GM18511 (cell line): ENCODE data around the gene PUSL1.

ENCODE experiments used
- ATAC-seq: cut with Tn5 transposase; IDR thresholded peaks from one replicate; pipeline ENCODE4 v1.9.1; 2021; ENCODE audit warnings: mild to moderate bottlenecking, moderate library complexity; ENCODE audit not compliant: unreplicated experiment

The PUSL1 gene

DNA sequence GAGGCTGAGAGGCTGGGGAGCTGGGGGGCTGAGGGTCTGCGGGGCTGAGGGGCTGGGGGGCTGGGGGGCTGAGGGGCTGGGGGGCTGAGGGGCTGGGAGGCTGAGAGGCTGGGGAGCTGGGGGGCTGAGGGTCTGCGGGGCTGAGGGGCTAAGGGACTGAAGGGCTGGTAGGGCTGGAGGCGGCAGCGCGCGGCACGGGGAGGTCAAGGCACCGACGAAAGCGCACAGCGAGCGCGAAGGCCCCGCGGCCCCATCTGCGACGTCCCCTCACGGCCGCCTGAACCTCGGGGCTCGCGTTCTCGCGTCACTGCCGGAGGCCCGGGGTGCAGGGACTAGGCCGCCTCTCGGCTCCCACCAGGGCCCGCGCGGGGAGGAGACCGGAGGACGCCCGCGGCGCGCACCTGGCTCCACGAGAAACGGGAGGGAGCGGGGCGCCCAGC is 15.7 kb downstream of the PUSL1 start:
- peak; percentile 28 for ATAC-seq

DNA sequence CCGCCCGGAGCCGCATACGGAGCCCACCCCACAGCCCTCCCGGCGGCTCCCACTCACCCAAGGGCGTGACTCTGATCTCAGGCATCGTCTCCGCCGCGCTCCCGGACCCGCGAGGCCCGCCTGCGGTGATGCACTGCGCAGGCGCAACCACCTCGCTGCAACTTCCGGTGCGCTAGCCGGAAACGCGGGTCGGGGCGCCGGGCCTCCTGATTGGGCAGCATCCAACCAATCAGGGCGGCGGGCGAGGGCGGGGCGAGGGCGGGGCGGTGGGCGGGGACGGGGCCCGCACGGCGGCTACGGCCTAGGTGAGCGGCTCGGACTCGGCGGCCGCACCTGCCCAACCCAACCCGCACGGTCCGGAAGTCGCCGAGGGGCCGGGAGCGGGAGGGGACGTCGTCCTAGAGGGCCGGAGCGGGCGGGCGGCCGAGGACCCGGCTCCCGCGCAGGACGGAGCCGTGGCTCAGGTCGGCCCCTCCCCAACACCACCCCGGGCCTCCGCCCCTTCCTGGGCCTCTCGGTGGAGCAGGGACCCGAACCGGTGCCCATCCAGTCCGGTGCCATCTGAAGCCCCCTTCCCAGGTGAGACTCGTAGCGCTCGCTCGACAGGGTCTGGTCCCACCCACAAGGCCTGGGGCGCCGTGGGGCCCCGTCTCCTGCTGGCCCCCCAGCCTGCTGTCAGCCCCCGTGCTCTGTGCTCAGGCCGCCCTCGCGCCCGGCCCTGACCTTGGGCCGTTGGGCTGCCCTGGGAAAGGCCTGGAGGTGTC is 16.3 kb downstream of the PUSL1 start, which contains the start of the genes CPTP and INTS11:
TSS of gene CPTP (plus strand) at position 279 of the 764 bp plus-strand sequence. CDS start 2,109 bp downstream, outside the sequence.
TSS of gene INTS11 (minus strand) at position 137 of the 764 bp plus-strand sequence. CDS start at position 85, 52 bp downstream.
- peak; percentile 84 for ATAC-seq

DNA sequence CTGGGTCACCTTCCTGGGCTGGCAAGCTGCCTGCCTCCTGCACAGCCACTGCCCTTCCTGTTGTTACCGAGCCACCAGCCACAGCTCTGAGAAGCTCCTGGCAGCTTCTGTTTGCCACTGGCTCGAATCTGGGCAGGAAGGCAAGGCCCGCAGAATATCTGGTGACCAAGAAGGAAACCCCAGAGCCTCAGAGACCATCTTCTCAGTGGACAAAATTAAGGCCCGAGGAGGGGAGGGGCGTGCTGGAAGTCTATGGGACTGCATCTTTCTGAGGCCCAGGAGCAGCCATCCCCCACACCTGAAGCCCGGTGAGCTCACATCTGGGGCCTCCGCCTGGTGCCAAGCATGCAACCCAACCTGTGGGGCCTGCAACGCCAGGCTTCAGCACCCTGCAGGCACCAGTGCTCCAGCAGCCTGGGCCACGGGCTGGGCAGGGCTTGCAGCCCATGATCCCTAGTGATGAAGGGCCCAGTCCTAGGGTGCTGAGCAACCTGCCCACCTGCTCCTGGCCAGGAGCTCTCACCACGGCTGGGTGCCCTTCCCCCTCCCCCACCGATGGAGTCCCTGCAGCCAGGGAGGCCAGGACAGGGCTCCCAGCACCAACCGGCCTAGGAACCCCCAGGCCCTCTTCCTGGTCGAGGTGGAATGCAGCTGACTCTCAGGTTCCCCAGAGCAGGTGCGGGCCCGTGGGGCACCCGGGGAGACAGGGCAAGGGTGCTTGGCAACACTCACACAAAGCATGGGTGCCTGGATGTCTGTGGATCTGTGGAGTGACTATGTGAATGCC is 17.1 kb downstream of the PUSL1 start:
- ATAC-seq, result no peak

DNA sequence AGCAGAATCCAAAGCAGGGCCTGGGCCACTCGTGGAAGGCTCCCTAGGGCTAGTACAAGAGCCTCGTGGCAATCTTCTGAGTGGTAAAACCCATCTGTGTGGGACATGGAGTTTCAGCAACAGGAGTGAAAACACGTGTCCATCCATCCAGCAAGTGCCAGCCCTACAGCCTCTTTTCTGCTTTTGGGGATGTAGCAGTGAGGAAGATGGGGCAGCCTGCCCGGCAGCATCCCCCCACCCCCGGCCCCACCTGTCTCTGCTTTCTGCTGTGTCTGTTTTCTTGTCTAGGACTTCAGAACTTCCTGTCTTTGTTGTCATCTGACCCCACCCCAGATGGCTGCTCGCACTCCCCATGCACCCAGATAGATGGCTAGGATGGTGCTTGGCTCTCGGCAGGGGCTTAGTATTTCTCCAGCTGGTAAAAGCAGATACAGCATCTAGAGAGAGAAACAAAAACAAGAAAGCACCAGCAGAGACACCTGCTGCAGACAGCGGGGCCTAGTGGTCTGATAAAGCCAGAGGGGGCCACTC is 17.7 kb downstream of the PUSL1 start:
- ATAC-seq, result no peak

DNA sequence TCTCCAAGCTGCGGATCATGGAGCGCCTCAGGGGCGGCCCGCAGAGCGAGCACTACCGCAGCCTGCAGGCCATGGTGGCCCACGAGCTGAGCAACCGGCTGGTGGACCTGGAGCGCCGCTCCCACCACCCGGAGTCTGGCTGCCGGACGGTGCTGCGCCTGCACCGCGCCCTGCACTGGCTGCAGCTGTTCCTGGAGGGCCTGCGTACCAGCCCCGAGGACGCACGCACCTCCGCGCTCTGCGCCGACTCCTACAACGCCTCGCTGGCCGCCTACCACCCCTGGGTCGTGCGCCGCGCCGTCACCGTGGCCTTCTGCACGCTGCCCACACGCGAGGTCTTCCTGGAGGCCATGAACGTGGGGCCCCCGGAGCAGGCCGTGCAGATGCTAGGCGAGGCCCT is 18.9 kb downstream of the PUSL1 start:
- ATAC-seq, result no peak

DNA sequence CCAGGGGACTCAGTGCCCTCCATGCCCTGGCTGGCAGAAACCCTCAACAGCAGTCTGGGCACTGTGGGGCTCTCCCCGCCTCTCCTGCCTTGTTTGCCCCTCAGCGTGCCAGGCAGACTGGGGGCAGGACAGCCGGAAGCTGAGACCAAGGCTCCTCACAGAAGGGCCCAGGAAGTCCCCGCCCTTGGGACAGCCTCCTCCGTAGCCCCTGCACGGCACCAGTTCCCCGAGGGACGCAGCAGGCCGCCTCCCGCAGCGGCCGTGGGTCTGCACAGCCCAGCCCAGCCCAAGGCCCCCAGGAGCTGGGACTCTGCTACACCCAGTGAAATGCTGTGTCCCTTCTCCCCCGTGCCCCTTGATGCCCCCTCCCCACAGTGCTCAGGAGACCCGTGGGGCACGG is 19.9 kb downstream of the PUSL1 start:
- no peak for ATAC-seq

DNA sequence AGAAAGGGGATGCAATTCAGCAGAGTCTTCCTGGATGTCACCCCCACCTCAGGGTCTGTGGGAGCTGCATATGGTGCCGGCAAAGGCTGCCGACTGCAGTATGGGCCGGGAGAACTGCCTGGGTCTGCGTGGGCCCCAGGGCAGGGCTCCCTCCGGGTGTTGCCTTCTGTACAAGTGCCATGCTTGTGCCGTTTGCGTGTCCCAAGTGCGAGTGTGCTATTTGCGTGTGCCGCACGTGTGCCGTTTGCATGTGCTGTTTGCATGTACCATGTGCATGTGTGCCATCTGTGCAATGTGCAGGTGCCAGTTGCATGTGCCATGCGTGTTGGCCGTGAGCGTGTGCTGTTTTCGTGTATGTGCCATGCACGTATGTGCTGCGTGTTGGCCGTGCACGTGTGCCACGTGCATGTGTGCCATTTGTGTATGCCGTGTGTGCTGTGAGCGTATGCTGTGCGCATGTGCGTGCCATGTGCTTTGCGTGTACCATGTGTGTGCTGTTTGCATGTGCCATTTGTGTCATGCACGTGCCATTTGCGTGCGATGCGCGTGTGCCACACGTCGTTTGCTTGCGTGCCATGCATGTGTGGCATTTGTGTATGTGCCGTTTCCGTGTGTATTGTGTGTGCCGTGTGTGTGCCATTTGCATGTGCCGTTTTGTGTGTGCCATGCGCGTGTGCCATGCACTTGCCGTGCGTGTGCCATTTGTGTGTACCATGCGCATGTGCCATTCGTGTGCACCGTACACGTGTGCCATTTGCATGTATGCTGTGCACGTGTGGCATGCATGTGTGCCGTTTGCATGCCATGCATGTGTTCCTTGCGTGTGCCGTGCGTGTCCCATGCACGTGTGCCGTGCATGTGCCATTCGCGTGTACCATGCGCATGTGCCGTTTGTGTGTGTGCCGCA is 21.2 kb downstream of the PUSL1 start:
- ATAC-seq, result no peak

DNA sequence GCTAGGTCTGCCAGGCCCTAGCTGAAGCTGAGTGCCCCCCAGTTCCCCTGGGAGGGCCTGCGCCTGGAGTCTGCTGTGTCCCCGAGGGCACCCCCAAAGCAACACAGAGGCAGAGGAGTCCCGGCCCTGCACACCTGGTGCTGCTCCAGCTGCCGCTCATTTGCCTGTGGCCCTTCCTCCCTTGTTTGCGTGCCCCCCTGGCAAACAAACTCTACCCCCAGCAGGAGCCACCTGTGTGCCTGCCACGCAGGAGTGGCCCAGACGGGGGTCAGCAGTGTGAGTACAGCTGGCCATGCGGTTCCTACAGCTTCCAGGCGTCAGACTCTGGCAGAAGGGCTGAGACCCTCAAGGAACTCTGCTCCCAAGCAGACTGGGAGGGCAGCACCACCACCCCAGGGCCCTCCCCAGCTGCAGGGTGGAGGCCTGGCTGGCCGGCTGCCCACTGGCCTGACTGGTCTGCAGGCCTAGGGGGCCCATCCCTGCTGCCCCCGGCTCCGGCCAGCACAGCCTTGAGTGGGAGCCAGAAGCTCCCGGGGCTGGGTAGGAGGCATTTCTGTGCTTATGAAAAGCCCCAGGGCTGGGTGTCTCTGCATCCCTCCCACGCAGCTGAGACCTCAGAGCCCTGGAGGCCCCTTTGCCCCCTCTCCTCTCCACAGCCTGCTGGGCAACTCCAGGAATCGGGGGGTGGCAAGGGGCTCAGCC is 22.1 kb downstream of the PUSL1 start:
- no peak for ATAC-seq

DNA sequence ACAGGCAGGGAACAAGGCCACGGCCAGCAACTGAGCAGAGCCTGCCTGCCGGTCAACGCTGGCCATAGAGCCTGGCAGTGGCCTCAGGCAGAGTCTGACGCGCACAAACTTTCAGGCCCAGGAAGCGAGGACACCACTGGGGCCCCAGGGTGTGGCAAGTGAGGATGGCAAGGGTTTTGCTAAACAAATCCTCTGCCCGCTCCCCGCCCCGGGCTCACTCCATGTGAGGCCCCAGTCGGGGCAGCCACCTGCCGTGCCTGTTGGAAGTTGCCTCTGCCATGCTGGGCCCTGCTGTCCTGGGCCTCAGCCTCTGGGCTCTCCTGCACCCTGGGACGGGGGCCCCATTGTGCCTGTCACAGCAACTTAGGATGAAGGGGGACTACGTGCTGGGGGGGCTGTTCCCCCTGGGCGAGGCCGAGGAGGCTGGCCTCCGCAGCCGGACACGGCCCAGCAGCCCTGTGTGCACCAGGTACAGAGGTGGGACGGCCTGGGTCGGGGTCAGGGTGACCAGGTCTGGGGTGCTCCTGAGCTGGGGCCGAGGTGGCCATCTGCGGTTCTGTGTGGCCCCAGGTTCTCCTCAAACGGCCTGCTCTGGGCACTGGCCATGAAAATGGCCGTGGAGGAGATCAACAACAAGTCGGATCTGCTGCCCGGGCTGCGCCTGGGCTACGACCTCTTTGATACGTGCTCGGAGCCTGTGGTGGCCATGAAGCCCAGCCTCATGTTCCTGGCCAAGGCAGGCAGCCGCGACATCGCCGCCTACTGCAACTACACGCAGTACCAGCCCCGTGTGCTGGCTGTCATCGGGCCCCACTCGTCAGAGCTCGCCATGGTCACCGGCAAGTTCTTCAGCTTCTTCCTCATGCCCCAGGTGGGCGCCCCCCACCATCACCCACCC is 22.9 kb downstream of the PUSL1 start, which contains the start of gene TAS1R3:
TSS of gene TAS1R3 (plus strand) at position 213 of the 898 bp plus-strand sequence. CDS start at position 279, 66 bp downstream.
- no peak for ATAC-seq

DNA sequence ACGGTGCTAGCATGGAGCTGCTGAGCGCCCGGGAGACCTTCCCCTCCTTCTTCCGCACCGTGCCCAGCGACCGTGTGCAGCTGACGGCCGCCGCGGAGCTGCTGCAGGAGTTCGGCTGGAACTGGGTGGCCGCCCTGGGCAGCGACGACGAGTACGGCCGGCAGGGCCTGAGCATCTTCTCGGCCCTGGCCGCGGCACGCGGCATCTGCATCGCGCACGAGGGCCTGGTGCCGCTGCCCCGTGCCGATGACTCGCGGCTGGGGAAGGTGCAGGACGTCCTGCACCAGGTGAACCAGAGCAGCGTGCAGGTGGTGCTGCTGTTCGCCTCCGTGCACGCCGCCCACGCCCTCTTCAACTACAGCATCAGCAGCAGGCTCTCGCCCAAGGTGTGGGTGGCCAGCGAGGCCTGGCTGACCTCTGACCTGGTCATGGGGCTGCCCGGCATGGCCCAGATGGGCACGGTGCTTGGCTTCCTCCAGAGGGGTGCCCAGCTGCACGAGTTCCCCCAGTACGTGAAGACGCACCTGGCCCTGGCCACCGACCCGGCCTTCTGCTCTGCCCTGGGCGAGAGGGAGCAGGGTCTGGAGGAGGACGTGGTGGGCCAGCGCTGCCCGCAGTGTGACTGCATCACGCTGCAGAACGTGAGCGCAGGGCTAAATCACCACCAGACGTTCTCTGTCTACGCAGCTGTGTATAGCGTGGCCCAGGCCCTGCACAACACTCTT is 23.8 kb downstream of the PUSL1 start:
- no peak for ATAC-seq

DNA sequence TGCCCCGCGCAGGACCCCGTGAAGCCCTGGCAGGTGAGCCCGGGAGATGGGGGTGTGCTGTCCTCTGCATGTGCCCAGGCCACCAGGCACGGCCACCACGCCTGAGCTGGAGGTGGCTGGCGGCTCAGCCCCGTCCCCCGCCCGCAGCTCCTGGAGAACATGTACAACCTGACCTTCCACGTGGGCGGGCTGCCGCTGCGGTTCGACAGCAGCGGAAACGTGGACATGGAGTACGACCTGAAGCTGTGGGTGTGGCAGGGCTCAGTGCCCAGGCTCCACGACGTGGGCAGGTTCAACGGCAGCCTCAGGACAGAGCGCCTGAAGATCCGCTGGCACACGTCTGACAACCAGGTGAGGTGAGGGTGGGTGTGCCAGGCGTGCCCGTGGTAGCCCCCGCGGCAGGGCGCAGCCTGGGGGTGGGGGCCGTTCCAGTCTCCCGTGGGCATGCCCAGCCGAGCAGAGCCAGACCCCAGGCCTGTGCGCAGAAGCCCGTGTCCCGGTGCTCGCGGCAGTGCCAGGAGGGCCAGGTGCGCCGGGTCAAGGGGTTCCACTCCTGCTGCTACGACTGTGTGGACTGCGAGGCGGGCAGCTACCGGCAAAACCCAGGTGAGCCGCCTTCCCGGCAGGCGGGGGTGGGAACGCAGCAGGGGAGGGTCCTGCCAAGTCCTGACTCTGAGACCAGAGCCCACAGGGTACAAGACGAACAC is 24.5 kb downstream of the PUSL1 start:
- ATAC-seq, result no peak

DNA sequence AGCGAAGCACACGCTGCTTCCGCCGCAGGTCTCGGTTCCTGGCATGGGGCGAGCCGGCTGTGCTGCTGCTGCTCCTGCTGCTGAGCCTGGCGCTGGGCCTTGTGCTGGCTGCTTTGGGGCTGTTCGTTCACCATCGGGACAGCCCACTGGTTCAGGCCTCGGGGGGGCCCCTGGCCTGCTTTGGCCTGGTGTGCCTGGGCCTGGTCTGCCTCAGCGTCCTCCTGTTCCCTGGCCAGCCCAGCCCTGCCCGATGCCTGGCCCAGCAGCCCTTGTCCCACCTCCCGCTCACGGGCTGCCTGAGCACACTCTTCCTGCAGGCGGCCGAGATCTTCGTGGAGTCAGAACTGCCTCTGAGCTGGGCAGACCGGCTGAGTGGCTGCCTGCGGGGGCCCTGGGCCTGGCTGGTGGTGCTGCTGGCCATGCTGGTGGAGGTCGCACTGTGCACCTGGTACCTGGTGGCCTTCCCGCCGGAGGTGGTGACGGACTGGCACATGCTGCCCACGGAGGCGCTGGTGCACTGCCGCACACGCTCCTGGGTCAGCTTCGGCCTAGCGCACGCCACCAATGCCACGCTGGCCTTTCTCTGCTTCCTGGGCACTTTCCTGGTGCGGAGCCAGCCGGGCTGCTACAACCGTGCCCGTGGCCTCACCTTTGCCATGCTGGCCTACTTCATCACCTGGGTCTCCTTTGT is 25.3 kb downstream of the PUSL1 start:
- no peak for ATAC-seq

DNA sequence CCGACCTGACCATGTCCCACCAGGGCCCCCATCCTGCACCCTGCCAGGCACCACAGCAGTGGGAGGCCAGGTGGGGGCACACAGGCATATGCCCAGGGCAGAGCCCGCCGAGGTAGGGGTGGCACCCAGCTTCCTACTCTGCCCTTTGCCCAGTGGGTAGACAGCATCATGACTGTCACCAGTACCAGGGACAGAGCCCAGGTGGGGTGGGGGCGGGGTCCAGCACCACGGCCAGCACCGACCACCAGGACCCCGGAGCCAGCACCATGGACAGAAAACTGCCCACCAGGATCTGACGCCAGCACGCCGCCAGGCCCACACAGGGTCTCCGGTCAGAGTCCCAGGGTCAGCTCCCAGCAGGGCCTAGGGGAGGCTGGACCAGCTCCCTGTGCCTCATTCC is 26.4 kb downstream of the PUSL1 start:
- no peak for ATAC-seq

DNA sequence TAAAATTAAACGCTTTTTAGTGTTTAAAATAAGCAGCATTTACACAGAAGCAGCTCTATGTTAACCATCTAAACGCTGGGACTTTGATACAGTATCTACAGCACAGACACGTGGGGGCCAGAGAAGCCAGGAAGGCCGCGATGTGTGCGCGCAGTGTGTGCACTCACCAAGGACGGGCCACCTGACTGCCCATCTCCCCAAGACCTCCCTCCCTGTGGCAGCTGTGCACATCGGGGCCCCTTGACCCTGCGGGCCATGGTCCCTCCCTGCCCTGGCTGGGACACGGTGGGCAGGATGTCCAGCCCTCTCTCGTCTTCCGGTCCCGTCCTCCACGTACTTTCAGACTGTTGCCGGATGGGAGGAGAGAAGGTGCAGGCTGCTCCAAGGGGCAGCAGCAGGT is 26.9 kb downstream of the PUSL1 start:
- ATAC-seq, result no peak

DNA sequence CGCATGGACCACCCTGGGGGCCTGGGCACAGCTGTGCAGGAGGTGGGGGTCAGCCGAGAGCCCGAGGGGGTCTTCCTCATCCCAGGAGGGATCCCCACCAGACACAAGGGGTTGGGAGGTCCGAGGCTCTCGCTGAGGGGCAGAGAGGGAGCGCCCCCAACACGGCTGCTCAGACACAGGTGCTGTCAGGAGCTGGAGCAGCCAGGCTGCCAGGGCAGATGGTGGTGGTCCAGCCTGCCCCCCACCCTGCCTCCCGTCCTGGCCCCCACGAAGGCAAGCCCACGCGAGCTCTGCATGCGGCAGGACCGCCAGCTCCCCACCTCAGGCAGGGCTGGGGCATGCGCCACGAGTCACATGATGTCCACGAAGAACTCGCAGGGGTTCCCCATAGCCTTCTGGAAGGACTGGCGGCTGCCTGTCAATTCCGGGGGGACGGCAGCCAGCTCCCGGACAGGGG is 27.4 kb downstream of the PUSL1 start:
- no peak for ATAC-seq

DNA sequence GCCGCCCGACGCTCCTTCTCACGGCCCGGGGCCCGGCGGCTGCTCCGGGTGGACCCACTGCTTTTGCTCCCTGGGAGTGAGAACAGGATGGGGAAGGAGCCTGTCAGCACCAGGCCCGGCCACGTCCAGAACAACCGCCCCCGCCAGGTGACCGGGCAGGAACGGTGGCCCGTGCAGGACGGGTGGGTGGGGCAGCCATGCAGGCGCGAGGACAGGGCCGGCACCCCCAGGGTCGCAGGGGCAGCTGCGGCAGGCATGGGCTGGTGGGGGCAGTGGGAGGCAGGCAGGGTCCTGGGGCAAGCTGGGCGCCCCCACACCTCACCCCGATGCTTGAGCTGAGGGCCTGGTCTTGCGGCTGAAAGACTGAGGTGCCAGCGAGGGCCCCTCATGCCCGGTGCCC is 28.0 kb downstream of the PUSL1 start:
- no peak for ATAC-seq
